SK-N-MC (cell line): ENCODE measurements around the gene AFP.

Experiments used
- DNase-seq: peaks from one replicate; pipeline ENCODE4 v3.0.0-alpha.2; 2011; ENCODE audit warnings: low read depth, low spot score
- H3K27ac ChIP-seq: fragments of 200-600 bp; sonication (generic); 2 replicates; pipeline ENCODE4 v1.5.1; 2016; ENCODE audit warnings: mixed run types
- H3K36me3 ChIP-seq: fragments of 200-600 bp; sonication (generic); 2 replicates; pipeline ENCODE4 v1.6.1; 2017; ENCODE audit warnings: antibody characterized with exemption, low read length, mixed read lengths; ENCODE audit not compliant: insufficient read depth
- H3K4me3 ChIP-seq: fragments of 200-600 bp; sonication (generic); 2 replicates; pipeline ENCODE4 v1.5.1; 2016
- H3K9ac ChIP-seq: fragments of 200-600 bp; sonication (generic); 2 replicates; pipeline ENCODE4 v1.8.0; 2017; ENCODE audit warnings: mixed run types, mixed read lengths; ENCODE audit not compliant: insufficient read length
- H3K9me3 ChIP-seq: fragments of 200-600 bp; sonication (generic); 2 replicates; pipeline ENCODE4 v1.6.1; 2017; ENCODE audit warnings: low read depth, mild to moderate bottlenecking, antibody characterized with exemption, low read length, moderate library complexity, mixed read lengths
- EZH2 ChIP-seq: fragments of 200-600 bp; sonication (generic); IDR thresholded peaks from one replicate; pipeline ENCODE4 v1.6.1; 2017; ENCODE audit warnings: antibody characterized with exemption
- FOXP2 ChIP-seq: optimal IDR thresholded peaks from 2 replicates; pipeline ENCODE3; 2011; ENCODE audit warnings: mild to moderate bottlenecking, moderate library complexity; ENCODE audit not compliant: insufficient read depth; ENCODE audit errors: extremely low read length, control extremely low read depth
- POLR2AphosphoS5 ChIP-seq: IDR thresholded peaks from 2 replicates; pipeline ENCODE4 v1.6.1; 2012; ENCODE audit warnings: mild to moderate bottlenecking, low read depth, low read length, borderline replicate concordance

The AFP gene

GRCh38 chr4:73481358-73481757 is 45.3 kb downstream of the AFP start, which contains the start of gene AFM:
AFM (plus strand) TSS chr4:73481745; CDS start chr4:73481776, 31 bp downstream.
- no peak within 1 kb of the TSS for H3K9ac ChIP-seq
- no peaks in the 10 kb centered on the region for H3K9me3 ChIP-seq
- no peak within 1 kb of the TSS for H3K27ac ChIP-seq
- H3K4me3 ChIP-seq = no peak within 1 kb of the TSS
- no peak for DNase-seq
- no peaks in the 10 kb centered on the region for H3K36me3 ChIP-seq
- no peak for TF ChIP-seq EZH2
- no peak for TF ChIP-seq POLR2AphosphoS5
- no peak for TF ChIP-seq FOXP2

- TF ChIP-seq FOXP2 (no peak), POLR2AphosphoS5 (no peak), EZH2 (no peak)
These were observed 49.1 kb downstream of the AFP start for GRCh38 chr4:73485085-73485484.

GRCh38 chr4:73485596-73485995 is 49.6 kb downstream of the AFP start:
- no peaks in the 10 kb centered on the region for H3K36me3 ChIP-seq
- DNase-seq = no peak
- H3K27ac ChIP-seq = no peak overlapping the region
- no peaks in the 10 kb centered on the region for H3K9me3 ChIP-seq
- no peak overlapping the region for H3K9ac ChIP-seq
- H3K4me3 ChIP-seq = no peak overlapping the region
- no peak for TF ChIP-seq POLR2AphosphoS5
- no peak for TF ChIP-seq FOXP2
- TF ChIP-seq EZH2 = no peak

More at GRCh38 chr4:73485085-73485484, 49.1 kb downstream of the AFP start:
- no peaks in the 10 kb centered on the region for H3K36me3 ChIP-seq
- no peak overlapping the region for H3K9ac ChIP-seq
- no peak overlapping the region for H3K4me3 ChIP-seq
- no peak for DNase-seq
- no peak overlapping the region for H3K27ac ChIP-seq
- no peaks in the 10 kb centered on the region for H3K9me3 ChIP-seq

DNA sequence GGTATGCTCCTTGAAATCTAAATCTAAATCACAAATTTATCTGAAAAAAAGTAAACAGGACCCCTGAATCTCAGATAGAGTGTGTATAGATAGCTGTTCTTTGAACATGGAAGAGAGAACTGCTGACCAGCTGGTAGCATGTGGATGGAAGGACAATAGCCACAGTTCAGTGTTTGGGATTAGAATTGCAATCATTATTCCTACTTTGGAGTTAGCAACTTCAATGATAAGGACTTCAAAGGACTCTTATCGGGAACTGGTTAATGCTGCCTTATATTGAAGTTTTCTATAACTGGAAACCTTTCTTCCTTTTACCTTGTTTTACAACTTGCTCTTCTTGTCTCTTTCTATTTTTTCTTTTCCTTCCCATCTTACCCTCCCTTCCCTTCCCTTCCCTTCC is 50.5 kb downstream of the AFP start:
- Histone ChIP-seq H3K27ac (no peak overlapping the region), H3K9me3 (no peaks in the 10 kb centered on the region)
- TF ChIP-seq FOXP2 (no peak), EZH2 (no peak), POLR2AphosphoS5 (no peak)

DNA sequence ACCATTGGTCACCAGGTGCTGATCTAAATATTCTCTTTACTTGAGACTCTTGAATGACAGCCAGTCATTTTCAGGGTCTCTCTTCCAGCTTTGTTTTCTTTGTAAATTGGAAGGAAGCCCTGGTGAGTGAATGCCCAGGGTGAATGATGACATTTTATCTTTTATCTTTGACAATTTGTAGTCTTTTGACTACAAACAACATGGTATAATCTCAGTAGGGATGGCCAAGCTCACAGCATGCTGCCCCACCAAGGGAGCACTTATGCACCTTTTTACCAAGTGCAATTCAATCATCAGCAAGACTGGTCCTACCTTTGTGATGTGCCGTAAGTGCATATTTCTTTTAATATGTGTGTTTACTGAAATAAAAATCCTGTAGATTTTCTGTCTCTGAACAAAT is 51.2 kb downstream of the AFP start:
- Histone ChIP-seq H3K27ac (no peak overlapping the region), H3K9ac (no peak overlapping the region), H3K9me3 (no peaks in the 10 kb centered on the region), H3K36me3 (no peaks in the 10 kb centered on the region), H3K4me3 (no peak overlapping the region)
- TF ChIP-seq FOXP2 = no peak
- no peak for DNase-seq

More for the DNA sequence above, 50.5 kb downstream of the AFP start:
- no peak overlapping the region for H3K4me3 ChIP-seq
- H3K9ac ChIP-seq = no peak overlapping the region
- no peaks in the 10 kb centered on the region for H3K36me3 ChIP-seq
- DNase-seq = no peak

DNA sequence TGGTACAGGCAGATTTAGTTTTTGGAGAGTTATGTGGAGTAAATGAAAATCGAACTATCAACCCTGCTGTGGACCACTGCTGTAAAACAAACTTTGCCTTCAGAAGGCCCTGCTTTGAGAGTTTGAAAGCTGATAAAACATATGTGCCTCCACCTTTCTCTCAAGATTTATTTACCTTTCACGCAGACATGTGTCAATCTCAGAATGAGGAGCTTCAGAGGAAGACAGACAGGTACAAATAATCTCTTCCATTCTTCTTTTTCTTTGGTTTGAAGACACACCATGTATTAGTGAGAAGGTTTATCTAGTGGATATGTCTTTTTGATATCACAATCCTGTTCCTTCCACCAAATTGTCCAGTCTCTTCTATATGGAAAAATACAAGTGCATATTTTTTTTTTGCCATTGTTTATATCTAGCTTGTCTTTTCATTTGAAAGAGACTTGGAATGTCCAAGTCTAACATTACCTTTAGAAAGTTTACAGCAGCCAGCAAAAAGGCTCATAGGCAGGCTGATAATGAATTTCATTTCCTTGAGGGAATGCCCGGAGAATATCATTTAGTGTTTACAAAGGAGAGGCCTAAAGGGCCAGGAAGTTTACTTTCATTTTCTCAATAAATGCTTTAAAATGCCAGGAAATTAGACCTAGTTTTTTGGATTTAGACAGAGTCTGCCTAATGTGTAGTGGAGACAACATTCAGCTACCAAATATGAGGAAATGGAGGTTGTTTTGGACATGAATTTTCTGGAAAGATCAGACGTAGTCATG is 64.2 kb downstream of the AFP start:
- Histone ChIP-seq H3K36me3 (no peaks in the 10 kb centered on the region), H3K4me3 (peak overlapping the region; percentile 43; the same call in 1 of the 2 replicates), H3K9ac (no peak overlapping the region), H3K9me3 (no peaks in the 10 kb centered on the region), H3K27ac (no peak overlapping the region)
- no peak for TF ChIP-seq FOXP2
- no peak for TF ChIP-seq POLR2AphosphoS5
- TF ChIP-seq EZH2 = no peak
- DNase-seq = no peak

- no peak for TF ChIP-seq EZH2
- no peak for TF ChIP-seq FOXP2
- no peak for TF ChIP-seq POLR2AphosphoS5
- DNase-seq = no peak
These were observed 65.7 kb downstream of the AFP start for GRCh38 chr4:73501664-73502265.

GRCh38 chr4:73505567-73505966 is 69.5 kb downstream of the AFP start:
- TF ChIP-seq POLR2AphosphoS5 = no peak
- no peak for DNase-seq
- Histone ChIP-seq H3K36me3 (no peaks in the 10 kb centered on the region), H3K9me3 (no peaks in the 10 kb centered on the region), H3K4me3 (no peak overlapping the region), H3K9ac (no peak overlapping the region), H3K27ac (no peak overlapping the region)

More at GRCh38 chr4:73501664-73502265, 65.7 kb downstream of the AFP start:
- no peak overlapping the region for H3K4me3 ChIP-seq
- no peaks in the 10 kb centered on the region for H3K9me3 ChIP-seq
- H3K9ac ChIP-seq = no peak overlapping the region
- no peaks in the 10 kb centered on the region for H3K36me3 ChIP-seq
- H3K27ac ChIP-seq = no peak overlapping the region
